Activated T-cell treated with anti-CD3 and anti-CD28 coated beads for 24 hours (primary cell): ENCODE data around the gene TMEM114.
"Not testable (repeated sequence)": the region's sequence is repeated elsewhere in the genome, so short reads cannot be mapped to it uniquely, and the experiment has no call there.

ENCODE experiments used
- DNase-seq: peaks from one replicate; pipeline ENCODE4 v3.0.0-alpha.2; 2020; ENCODE audit warnings: low read depth

Gene TMEM114

GRCh38 chr16:8572919-8573724 is 17.2 kb downstream of the TMEM114 start:
- DNase-seq, result no peak

- no peak for DNase-seq
Observed at GRCh38 chr16:8572063-8572918, 18.0 kb downstream of the TMEM114 start.

DNA sequence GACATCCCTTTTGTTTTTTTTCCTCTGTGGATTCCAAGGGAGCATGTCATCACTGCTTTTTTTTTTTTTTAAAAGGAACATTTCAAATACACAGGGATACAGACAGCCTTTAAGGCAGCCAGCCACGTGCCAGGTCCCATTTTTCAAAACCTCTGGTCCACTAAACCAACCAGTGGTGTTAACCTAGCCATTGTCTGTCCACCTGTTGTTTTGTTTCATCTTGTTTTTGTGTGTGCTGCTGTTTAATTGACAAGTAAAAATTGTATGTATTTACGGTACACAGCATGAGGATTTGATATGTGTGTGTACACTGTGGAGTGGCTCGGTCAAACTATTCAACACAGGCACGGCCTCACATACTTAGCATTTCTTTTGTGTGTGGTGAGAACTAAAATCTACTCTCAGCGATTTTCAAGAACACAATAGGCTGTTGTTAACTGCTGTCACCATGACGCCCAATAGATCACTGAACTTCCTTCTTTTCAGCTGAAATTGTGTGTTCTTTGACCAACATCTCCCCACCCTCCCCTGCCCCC is 19.2 kb downstream of the TMEM114 start:
- DNase-seq, result no peak

GRCh38 chr16:8570393-8570792 is 19.9 kb downstream of the TMEM114 start:
- DNase-seq, result not testable (repeated sequence)

DNA sequence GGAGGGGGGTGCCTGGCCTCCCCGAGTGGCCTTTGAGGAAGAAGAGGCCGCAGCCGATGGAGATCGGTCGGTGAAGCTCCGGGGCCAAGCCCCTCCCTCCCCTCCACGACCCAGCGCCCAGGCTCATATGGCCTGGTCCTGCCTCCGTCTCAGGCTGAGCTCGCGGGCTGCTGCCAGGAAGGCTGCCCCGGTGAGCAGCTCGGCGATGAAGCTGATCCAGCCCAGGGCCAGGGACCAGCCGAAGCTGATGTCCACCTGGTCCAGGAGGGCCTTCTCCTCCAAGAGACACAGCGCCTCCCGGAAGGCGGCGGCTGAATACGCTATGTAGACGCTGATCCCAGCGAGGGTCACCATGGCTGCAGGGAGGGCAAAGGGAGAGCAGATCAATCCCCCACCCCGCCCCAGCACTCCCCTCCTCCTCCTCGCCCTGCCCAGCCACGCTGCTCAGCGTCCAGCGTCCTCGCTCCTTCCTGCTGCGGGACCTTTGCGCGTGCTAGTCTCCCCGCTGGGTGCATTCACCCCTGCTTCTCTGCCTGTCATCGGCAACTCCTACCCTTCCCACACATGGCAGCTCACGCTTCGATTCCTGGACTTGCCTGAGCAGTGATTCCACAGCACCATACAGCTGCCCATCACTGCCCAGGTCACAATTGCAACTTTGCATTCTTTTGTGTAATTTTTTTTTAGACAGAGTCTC is 20.5 kb downstream of the TMEM114 start:
- no peak for DNase-seq

GRCh38 chr16:8568231-8568617 is 22.1 kb downstream of the TMEM114 start:
- DNase-seq, result no peak

DNA sequence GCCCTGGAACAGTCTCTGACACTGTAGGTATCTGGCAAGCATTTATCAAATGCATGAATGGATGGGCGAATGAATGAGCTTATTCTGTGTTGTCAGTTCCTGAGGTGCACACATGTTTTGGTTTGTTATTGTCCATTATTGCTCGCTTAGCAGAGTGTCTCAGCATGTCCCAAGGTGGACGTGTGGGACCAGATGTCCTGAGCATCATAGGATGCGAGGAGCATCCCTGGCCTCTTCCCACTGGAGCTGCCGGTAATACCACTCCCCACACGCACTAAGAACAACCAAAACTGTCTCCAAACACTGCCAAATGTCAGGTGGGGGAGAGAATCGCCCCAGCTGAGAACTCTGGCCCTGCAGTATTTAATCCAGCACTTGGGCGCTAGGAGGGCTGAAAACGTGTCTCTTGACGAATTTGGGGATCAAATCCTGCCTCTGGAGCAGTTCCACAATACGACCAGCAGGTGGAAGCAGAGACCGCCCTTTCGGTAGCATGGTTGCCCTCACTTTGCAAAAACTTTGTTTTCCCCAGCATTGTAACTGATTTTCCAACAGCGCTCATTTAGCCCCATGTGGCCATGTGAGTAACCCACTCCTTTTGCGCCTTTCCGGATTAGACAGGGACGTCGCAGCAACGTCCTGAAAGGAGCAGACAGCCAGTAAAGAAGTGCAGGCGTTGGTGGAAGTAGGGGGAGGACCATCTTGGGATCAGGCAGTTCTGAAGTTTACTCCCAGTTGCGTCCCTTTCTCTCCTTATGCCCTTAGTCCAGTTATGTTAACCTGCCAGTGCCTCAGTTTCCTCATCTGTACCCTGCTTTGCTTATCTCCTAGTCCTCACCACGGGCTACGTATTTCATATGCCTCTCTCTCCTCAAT is 22.7 kb downstream of the TMEM114 start:
- peak; percentile 73 for DNase-seq

- DNase-seq, result no peak
Observed at GRCh38 chr16:8565498-8565897, 24.8 kb downstream of the TMEM114 start.

- no peak for DNase-seq
Observed at GRCh38 chr16:8564934-8565345, 25.4 kb downstream of the TMEM114 start.

- DNase-seq, result not testable (repeated sequence)
Observed at GRCh38 chr16:8563944-8564540, 26.3 kb downstream of the TMEM114 start.

DNA sequence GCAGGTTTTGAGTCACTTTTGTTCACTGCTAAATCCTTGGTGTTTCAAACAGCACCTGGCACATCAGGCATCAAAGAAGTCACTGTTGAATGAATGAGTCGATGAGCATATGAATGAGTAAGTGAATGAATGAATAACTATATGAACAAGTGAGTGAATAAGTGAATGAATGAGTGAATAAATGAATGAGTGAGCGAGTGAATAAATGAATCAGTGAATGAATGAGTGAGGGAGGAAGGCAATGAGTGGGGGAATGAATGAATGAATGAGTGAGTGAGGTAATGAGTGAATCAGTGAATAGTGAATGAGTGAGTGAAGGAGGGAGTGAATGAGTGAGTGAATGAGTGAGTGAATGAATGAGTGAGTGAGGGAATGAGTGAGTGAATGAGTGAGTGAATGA is 28.8 kb downstream of the TMEM114 start:
- no peak for DNase-seq

DNA sequence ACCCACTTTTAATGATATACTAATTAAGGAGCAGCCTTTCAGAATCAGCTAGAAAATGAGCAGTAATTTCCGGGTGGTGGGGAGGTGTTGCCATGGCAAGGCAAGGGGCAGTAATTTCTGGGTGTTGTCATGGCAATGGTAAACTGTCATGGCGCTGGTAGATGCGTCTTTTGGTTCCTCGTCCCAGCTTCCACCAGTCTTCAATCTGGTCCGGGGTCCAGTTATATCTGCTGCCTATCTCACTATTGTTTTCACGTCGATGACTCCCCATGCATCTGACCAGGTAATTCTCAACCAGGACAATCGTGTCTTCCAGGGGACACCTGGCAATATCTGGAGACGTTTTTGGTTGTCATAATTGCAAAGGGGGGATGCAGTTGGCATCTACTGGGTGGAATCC is 34.9 kb downstream of the TMEM114 start:
- DNase-seq, result no peak

DNA sequence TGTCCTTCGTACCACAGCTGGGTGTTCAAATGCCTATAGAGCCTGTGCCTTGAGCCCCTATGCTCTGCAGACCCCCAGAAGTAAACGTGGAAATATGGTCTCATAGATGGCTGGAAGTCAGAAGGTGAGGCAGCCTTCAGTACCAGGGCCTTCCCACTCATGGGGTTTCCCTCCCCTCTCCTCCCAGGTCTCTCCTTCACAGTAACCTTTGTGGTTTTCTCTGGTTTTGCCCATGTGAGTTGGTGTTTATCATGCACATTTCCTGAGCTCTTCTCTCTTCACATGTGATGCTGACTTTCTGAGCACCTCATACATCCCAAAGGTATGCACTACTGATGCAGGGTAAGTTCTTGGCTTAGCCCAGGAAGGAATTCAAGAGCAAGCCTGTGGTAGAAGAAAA is 35.4 kb downstream of the TMEM114 start:
- DNase-seq, result no peak

DNA sequence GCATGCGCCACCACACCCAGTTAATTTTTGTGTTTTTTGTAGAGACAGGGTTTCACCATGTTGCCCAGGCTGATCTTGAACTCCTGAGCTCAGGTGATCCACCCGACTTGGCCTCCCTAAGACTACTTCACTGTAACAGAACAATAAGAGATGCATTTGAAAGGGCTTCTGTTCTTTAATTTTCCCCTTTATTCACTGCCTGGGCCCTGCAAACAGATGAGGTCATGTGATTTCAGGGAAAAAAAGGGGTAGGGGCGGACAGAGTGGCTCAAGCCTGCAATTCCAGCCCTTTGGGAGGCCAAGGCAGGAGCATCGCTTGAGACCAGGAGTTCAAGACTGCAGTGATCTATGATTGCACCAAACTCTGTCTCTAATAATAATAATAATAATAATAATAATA is 36.3 kb downstream of the TMEM114 start:
- no peak for DNase-seq

GRCh38 chr16:8552487-8553221 is 37.7 kb downstream of the TMEM114 start:
- no peak for DNase-seq

DNA sequence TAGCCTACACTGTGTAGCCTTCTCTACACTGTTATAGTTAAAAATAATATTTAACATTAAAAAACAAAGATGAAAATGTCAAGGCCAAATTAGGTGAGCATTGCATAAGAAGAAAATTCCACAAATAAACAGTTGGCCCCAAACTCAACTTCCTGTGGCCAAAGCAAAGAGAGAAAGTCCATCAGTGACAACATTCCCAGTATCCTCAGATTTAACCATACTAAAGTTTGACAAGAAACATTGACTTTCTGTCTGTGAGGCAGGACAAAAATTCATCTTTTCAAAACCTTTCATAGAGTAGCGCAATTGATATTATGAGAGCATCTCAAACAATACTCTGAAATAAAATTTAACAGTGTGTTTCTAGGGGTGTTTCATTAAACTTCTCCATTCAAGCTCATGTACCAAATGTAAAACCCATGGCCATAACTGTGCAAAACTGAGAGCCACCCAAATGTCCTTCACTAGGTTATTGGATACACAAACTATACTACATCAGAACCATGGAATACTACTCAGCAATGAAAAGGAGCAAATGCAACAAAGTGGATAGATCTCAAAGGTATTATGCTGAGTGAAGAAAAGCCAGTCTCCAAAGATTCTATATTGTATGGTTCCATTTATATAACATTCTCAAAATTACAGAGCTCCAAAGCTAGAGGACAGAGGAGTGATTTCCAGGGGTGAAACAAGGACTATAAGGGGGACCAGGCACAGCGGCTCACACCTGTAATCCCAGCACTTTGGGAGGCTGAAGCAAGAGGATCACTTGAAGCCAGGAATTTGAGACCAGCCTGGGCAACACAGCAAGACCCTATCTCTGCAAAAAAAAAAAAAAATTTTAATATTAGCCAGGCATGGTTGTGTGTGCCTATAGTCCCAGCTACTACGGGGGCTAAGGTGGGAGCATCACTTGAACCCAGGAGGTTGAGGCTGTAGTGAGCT is 38.7 kb downstream of the TMEM114 start:
- DNase-seq, result no peak

- no peak for DNase-seq
Observed at GRCh38 chr16:8550728-8551387, 39.5 kb downstream of the TMEM114 start.

DNA sequence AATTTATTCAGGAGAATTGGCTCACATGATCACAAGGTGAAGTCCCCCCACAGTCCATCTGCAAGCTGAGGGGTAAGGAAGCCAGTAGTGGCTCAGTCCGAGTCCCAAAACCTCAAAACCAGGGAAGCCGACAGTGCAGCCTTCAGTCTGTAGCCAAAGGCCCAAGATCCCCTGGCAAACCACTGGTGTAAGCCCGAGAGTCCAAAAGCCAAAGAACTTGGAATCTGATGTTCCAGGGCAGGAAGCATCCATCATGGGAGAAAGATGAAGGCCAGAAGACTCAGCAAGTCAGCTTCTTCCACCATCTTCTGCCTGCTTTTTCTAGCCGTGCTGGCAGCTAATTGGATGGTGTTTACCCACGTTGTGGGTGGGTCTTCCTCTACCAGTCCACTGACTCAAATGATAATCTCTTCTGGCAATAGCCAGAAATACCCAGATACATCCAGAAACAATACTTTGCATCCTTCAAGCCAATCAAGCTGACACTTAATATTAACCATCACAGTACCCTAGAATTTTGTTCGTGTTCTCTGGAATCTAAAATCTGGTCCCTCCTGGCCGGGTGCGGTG is 40.4 kb downstream of the TMEM114 start:
- DNase-seq, result no peak
